ENCODE measurements around the gene ASB8.
A peak's percentile ranks its signal among the peaks of the same experiment; 100 is the strongest.

The ASB8 gene

GRCh38 chr12:48198985-48199384 is 41.7 kb upstream of the ASB8 start:
- DNase-seq (ENCODE audit: low spot score) = no peak
- Histone ChIP-seq H3K4me3 (peak overlapping the region; percentile 87), H3K27ac (peak overlapping the region; percentile 94 to 99)
- no peak for TF ChIP-seq CTCF (IDR thresholded peaks at IDR 0.05)

GRCh38 chr12:48198672-48198971 is 41.3 kb upstream of the ASB8 start:
- Histone ChIP-seq H3K4me3 (peak overlapping the region; percentile 87), H3K27ac (peak overlapping the region; percentile 94 to 99)
- no peak for TF ChIP-seq CTCF (IDR thresholded peaks at IDR 0.05)
- DNase-seq (ENCODE audit: low spot score) = peak; percentile 77

- peak; percentile 99 for DNase-seq (ENCODE audit: low spot score)
- peak overlapping the region; percentile 94 to 99 for H3K27ac ChIP-seq
- H3K4me3 ChIP-seq = peak overlapping the region; percentile 87
- no peak for TF ChIP-seq CTCF (IDR thresholded peaks at IDR 0.05)
These were observed 40.8 kb upstream of the ASB8 start for GRCh38 chr12:48197971-48198671.

- TF ChIP-seq CTCF (IDR thresholded peaks at IDR 0.05) = peak; percentile 28
- no peak for DNase-seq (ENCODE audit: low spot score)
- H3K4me3 ChIP-seq = peak overlapping the region; percentile 87
These were observed 40.2 kb upstream of the ASB8 start for GRCh38 chr12:48197549-48197970.

GRCh38 chr12:48194799-48195201 is 37.5 kb upstream of the ASB8 start:
- TF ChIP-seq CTCF (IDR thresholded peaks at IDR 0.05) = no peak
- Histone ChIP-seq H3K4me3 (no peak overlapping the region), H3K27ac (no peak overlapping the region)
- no peak for DNase-seq (ENCODE audit: low spot score)

More at GRCh38 chr12:48197549-48197970, 40.2 kb upstream of the ASB8 start:
- H3K27ac ChIP-seq = peak overlapping the region; percentile 94 to 99

- Histone ChIP-seq H3K4me3 (no peak overlapping the region), H3K27ac (no peak overlapping the region)
- no peak for TF ChIP-seq CTCF (IDR thresholded peaks at IDR 0.05)
- DNase-seq (ENCODE audit: low spot score) = no peak
These were observed 36.3 kb upstream of the ASB8 start for GRCh38 chr12:48193623-48194022.

GRCh38 chr12:48192861-48193260 is 35.5 kb upstream of the ASB8 start:
- Histone ChIP-seq H3K27ac (no peak overlapping the region), H3K4me3 (no peak overlapping the region)
- TF ChIP-seq CTCF (IDR thresholded peaks at IDR 0.05) = no peak
- DNase-seq (ENCODE audit: low spot score) = no peak

Data from coronary artery (tissue), 2 donors.